ENCODE data around the gene SLFN5. TPM values are rescaled to one million over a fixed set of nuclear protein-coding genes. Genes with fewer than 3 reads are reported as not detected.

Gene SLFN5
- total RNA-seq, 6 experiments from 2014 or later = 55.2 to 64.0 (median 56.1) TPM

- Mint-ChIP-seq H3K9me3 (no peaks in the 10 kb centered on the region), H3K27me3 (ENCODE audit: insufficient read depth) (peaks cover 1% of the 10 kb centered on the region; the same call in 1 of the 2 replicates), H3K4me3 (peak overlapping the region; percentile 45), H3K4me1 (ENCODE audit: low read depth) (peaks cover 30% of the 10 kb centered on the region), H3K36me3 (ENCODE audit: low read depth) (no peaks in the 10 kb centered on the region), H3K27ac (peak overlapping the region; percentile 80)
- no peak for TF ChIP-seq CTCF (IDR thresholded peaks at IDR 0.05)
- no peak for DNase-seq
Measured at GRCh38 chr17:35314415-35315216, 71.7 kb downstream of the SLFN5 start.

GRCh38 chr17:35315283-35315682, 72.4 kb downstream of the SLFN5 start:
- Mint-ChIP-seq H3K9me3 (no peaks in the 10 kb centered on the region), H3K27me3 (ENCODE audit: insufficient read depth) (peaks cover 1% of the 10 kb centered on the region; the same call in 1 of the 2 replicates), H3K36me3 (ENCODE audit: low read depth) (no peaks in the 10 kb centered on the region), H3K4me3 (peak overlapping the region; percentile 45), H3K4me1 (ENCODE audit: low read depth) (peaks cover 30% of the 10 kb centered on the region), H3K27ac (peak overlapping the region; percentile 80)
- TF ChIP-seq CTCF (IDR thresholded peaks at IDR 0.05) = no peak; the same call in 1 of the 2 replicates
- peak; percentile 88 for DNase-seq

GRCh38 chr17:35315971-35316370, 73.1 kb downstream of the SLFN5 start:
- no peak overlapping the region for H3K4me3 Mint-ChIP-seq
- H3K36me3 Mint-ChIP-seq (ENCODE audit: low read depth) = no peaks in the 10 kb centered on the region
- no peak overlapping the region; the same call in 1 of the 2 replicates for H3K27ac Mint-ChIP-seq
- peaks cover 30% of the 10 kb centered on the region for H3K4me1 Mint-ChIP-seq (ENCODE audit: low read depth)
- DNase-seq = no peak
- peaks cover 2% of the 10 kb centered on the region for H3K27me3 Mint-ChIP-seq (ENCODE audit: insufficient read depth)
- no peaks in the 10 kb centered on the region for H3K9me3 Mint-ChIP-seq
- no peak for TF ChIP-seq CTCF (IDR thresholded peaks at IDR 0.05)

GRCh38 chr17:35322749-35323148, 79.9 kb downstream of the SLFN5 start:
- Mint-ChIP-seq H3K4me3 (no peak overlapping the region), H3K27ac (no peak overlapping the region), H3K9me3 (no peaks in the 10 kb centered on the region), H3K4me1 (ENCODE audit: low read depth) (no peaks in the 10 kb centered on the region), H3K36me3 (ENCODE audit: low read depth) (no peaks in the 10 kb centered on the region), H3K27me3 (ENCODE audit: insufficient read depth) (peaks cover 24% of the 10 kb centered on the region)
- no peak for TF ChIP-seq CTCF (IDR thresholded peaks at IDR 0.05)
- no peak for DNase-seq

Other genes with a start within 250 kb of the SLFN5 start
- gene RFFL, start 179.4 kb upstream of the SLFN5 start, total RNA-seq (2021; fragmentation: NEBNext Ultra II Directional; extraction: Animal tissue kit (Norgen Biotek cat#: 25700)) = 10 to 100 TPM; 12.0 to 18.5 (median 13.6) TPM
- gene RAD51D, start 123.2 kb upstream of the SLFN5 start, total RNA-seq (2021; fragmentation: NEBNext Ultra II Directional; extraction: Animal tissue kit (Norgen Biotek cat#: 25700)) = 10 to 100 TPM in 5 of 6 experiments, 1 to 10 TPM in 1; 8.9 to 14.1 (median 12.7) TPM
- not detected for gene FNDC8, start 121.5 kb upstream of the SLFN5 start, total RNA-seq (2021; fragmentation: NEBNext Ultra II Directional; extraction: Animal tissue kit (Norgen Biotek cat#: 25700))
- 10 to 100 TPM; 15.2 to 21.0 (median 18.5) TPM for gene NLE1, start 100.8 kb upstream of the SLFN5 start, total RNA-seq (2021; fragmentation: NEBNext Ultra II Directional; extraction: Animal tissue kit (Norgen Biotek cat#: 25700))
- not detected for gene UNC45B, start 95.3 kb upstream of the SLFN5 start, total RNA-seq (2021; fragmentation: NEBNext Ultra II Directional; extraction: Animal tissue kit (Norgen Biotek cat#: 25700))
- not detected for gene SLC35G3, start 48.7 kb upstream of the SLFN5 start, total RNA-seq (2021; fragmentation: NEBNext Ultra II Directional; extraction: Animal tissue kit (Norgen Biotek cat#: 25700))
- gene SLFN11, start 130.5 kb downstream of the SLFN5 start, total RNA-seq (2021; fragmentation: NEBNext Ultra II Directional; extraction: Animal tissue kit (Norgen Biotek cat#: 25700)) = 10 to 100 TPM; 24.2 to 44.3 (median 37.9) TPM
- gene SLFN12, start 189.4 kb downstream of the SLFN5 start, total RNA-seq (2021; fragmentation: NEBNext Ultra II Directional; extraction: Animal tissue kit (Norgen Biotek cat#: 25700)) = 10 to 100 TPM; 24.9 to 33.5 (median 30.3) TPM
- gene SLFN13, start 205.7 kb downstream of the SLFN5 start, total RNA-seq (2021; fragmentation: NEBNext Ultra II Directional; extraction: Animal tissue kit (Norgen Biotek cat#: 25700)) = 10 to 100 TPM in 4 of 6 experiments, 1 to 10 TPM in 2; 8.3 to 12.0 (median 10.8) TPM

All from HFFc6 (cell line).